OCI-LY7 (cell line): ENCODE measurements around the gene FMNL3. TPM values are rescaled to one million over a fixed set of nuclear protein-coding genes. Genes with fewer than 3 reads are reported as not detected.

ENCODE experiments used
- BruUV-seq: library from RNA; stranded (reverse); fragments of 400-500 nt; replicated peaks from 2 replicates; lab custom pipeline; 2021; lab: Mats Ljungman, UMichigan
- CTCF ChIA-PET: fragments of 300-600 bp; sonication (Branson Sonifier 250); formaldehyde crosslinking; loops from one replicate; lab custom pipeline; 2022; ENCODE audit warnings: antibody characterized with exemption; ENCODE audit not compliant: unreplicated experiment; lab: Charles Lee
- POLR2A ChIA-PET: fragments of 300-600 bp; sonication (Branson Sonifier 250); formaldehyde crosslinking; loops from one replicate; lab custom pipeline; 2022; ENCODE audit warnings: antibody characterized with exemption; lab: Charles Lee
- DNase-seq: peaks from one replicate; pipeline ENCODE4 v3.0.0-alpha.2; 2015; ENCODE audit warnings: low spot score
- H2AFZ ChIP-seq: fragments of 200-600 bp; sonication (generic), shearing (Covaris generic); 2 replicates; pipeline ENCODE4 v1.6.1; 2014; ENCODE audit warnings: mild to moderate bottlenecking, antibody characterized with exemption, low read length, moderate library complexity
- H3K27ac ChIP-seq: fragments of 200-600 bp; sonication (generic); 2 replicates; pipeline ENCODE4 v1.5.1; 2014; ENCODE audit warnings: mixed run types, low read depth, mild to moderate bottlenecking, moderate library complexity, low read length, inconsistent platforms; ENCODE audit not compliant: poor library complexity, severe bottlenecking
- H3K36me3 ChIP-seq: fragments of 200-600 bp; sonication (generic); 2 replicates; pipeline ENCODE4 v1.6.1; 2014; ENCODE audit warnings: mild to moderate bottlenecking, antibody characterized with exemption, low read length, moderate library complexity, mixed read lengths; ENCODE audit not compliant: insufficient read depth
- H3K4me1 ChIP-seq: fragments of 200-600 bp; sonication (generic); 2 replicates; pipeline ENCODE4 v1.5.1; 2014; ENCODE audit warnings: mild to moderate bottlenecking, low read length; ENCODE audit not compliant: insufficient read depth, poor library complexity, severe bottlenecking
- H3K4me2 ChIP-seq: fragments of 200-600 bp; sonication (generic); 2 replicates; pipeline ENCODE4 v1.6.1; 2014; ENCODE audit warnings: mild to moderate bottlenecking, low read length
- H3K4me3 ChIP-seq: fragments of 200-600 bp; sonication (generic); 2 replicates; pipeline ENCODE4 v1.5.1; 2014; ENCODE audit warnings: mild to moderate bottlenecking, low read depth, low read length; ENCODE audit not compliant: poor library complexity, severe bottlenecking
- H3K79me2 ChIP-seq: fragments of 200-600 bp; sonication (generic); 2 replicates; pipeline ENCODE4 v1.6.1; 2016; ENCODE audit warnings: low read depth, mild to moderate bottlenecking, low read length, moderate library complexity, mixed read lengths; ENCODE audit not compliant: insufficient read depth
- H3K9me2 ChIP-seq: fragments of 200-600 bp; sonication (generic); 2 replicates; pipeline ENCODE4 v1.6.1; 2016; ENCODE audit warnings: mild to moderate bottlenecking, low read length, mixed read lengths; ENCODE audit not compliant: insufficient read depth
- H3K9me3 ChIP-seq: fragments of 200-600 bp; sonication (generic); 2 replicates; pipeline ENCODE4 v1.6.1; 2014; ENCODE audit warnings: mild to moderate bottlenecking, mixed run types, low read length, mixed read lengths
- H4K20me1 ChIP-seq: fragments of 200-600 bp; sonication (generic); 2 replicates; pipeline ENCODE4 v1.6.1; 2014; ENCODE audit warnings: mild to moderate bottlenecking, antibody characterized with exemption, low read length, moderate library complexity, mixed read lengths; ENCODE audit not compliant: insufficient read depth
- CTCF ChIP-seq: fragments of 200-600 bp; sonication (generic); conservative IDR thresholded peaks from 2 replicates; pipeline ENCODE4 v1.5.1; 2014; ENCODE audit warnings: mild to moderate bottlenecking, antibody characterized with exemption, low read length, moderate library complexity, mixed read lengths
- EZH2phosphoT487 ChIP-seq: fragments of 200-600 bp; sonication (generic); IDR thresholded peaks from 2 replicates; pipeline ENCODE4 v1.6.1; 2018; ENCODE audit warnings: low read depth, borderline replicate concordance, mild to moderate bottlenecking, mixed run types, antibody characterized with exemption, low read length, moderate library complexity, mixed read lengths
- intact Hi-C: fragments of 100-400 bp; cut with micrococcal nuclease; formaldehyde crosslinking; loops from one replicate; pipeline ENCODE4 v1.10.0; 2022; ENCODE audit not compliant: unreplicated experiment
- total RNA-seq, 2 experiments: library from RNA; depleted of rRNA in 1 of 2; stranded (reverse); fragments of >200 nt in 1 of 2; shearing (Covaris generic) in 1 of 2; gene quantifications; 2 replicates each; pipeline ENCODE4 v1.2.3, GENCODE V29; 2014 to 2022

FMNL3 gene
- total RNA-seq, 2 experiments from 2014 or later: 13.8 to 28.7 TPM

- H3K79me2 ChIP-seq: no peaks in the 10 kb centered on the region
- peaks cover 17% of the 10 kb centered on the region for H3K4me1 ChIP-seq
- H3K9me3 ChIP-seq: no peaks in the 10 kb centered on the region
- TF ChIP-seq EZH2phosphoT487 (no peak), CTCF (no peak)
- no peak overlapping the region for H3K27ac ChIP-seq
- CTCF ChIA-PET: no interaction called here
- intact Hi-C loops: no loop called here
- no peak overlapping the region for H3K4me2 ChIP-seq
- H4K20me1 ChIP-seq: no peaks in the 10 kb centered on the region
- POLR2A ChIA-PET: interaction anchor here (0.6 to 2.0 kb wide), 4 partner anchors 56 to 926 kb away, joined by 3 to 7 read pairs (median 4); no protein-coding TSS in a partner anchor
- H2AFZ ChIP-seq: no peak overlapping the region
- peaks cover 48% of the 10 kb centered on the region for H3K36me3 ChIP-seq
- no peaks in the 10 kb centered on the region for H3K9me2 ChIP-seq
- no peak overlapping the region for H3K4me3 ChIP-seq
- no TSS peak for BruUV-seq
- no peak for DNase-seq
Measured at GRCh38 chr12:49646871-49647654, 60.1 kb downstream of the FMNL3 start.

- Histone ChIP-seq H3K4me1 (peaks cover 15% of the 10 kb centered on the region), H3K4me3 (no peak overlapping the region), H3K27ac (no peak overlapping the region), H3K4me2 (no peak overlapping the region), H2AFZ (no peak overlapping the region), H3K79me2 (no peaks in the 10 kb centered on the region), H3K9me3 (no peaks in the 10 kb centered on the region), H4K20me1 (no peaks in the 10 kb centered on the region), H3K9me2 (no peaks in the 10 kb centered on the region), H3K36me3 (peaks cover 48% of the 10 kb centered on the region)
- ChIA-PET POLR2A (interaction anchor here (0.6 to 3.6 kb wide), 2 partner anchors 58 to 81 kb away, joined by 3 to 18 read pairs; no protein-coding TSS in a partner anchor), CTCF (no interaction called here)
- no TSS peak for BruUV-seq
- intact Hi-C loops: no loop called here
- DNase-seq: no peak
- TF ChIP-seq EZH2phosphoT487 (no peak), CTCF (no peak)
Measured at GRCh38 chr12:49646331-49646830, 60.8 kb downstream of the FMNL3 start.
